GM10847 (cell line): ENCODE results near the gene CLCN6.

Experiments
- POLR2A ChIP-seq: IDR thresholded peaks from 2 replicates; pipeline ENCODE4 v1.6.1; 2011; ENCODE audit not compliant: insufficient read length; ENCODE audit errors: extremely low read depth

Gene CLCN6

DNA sequence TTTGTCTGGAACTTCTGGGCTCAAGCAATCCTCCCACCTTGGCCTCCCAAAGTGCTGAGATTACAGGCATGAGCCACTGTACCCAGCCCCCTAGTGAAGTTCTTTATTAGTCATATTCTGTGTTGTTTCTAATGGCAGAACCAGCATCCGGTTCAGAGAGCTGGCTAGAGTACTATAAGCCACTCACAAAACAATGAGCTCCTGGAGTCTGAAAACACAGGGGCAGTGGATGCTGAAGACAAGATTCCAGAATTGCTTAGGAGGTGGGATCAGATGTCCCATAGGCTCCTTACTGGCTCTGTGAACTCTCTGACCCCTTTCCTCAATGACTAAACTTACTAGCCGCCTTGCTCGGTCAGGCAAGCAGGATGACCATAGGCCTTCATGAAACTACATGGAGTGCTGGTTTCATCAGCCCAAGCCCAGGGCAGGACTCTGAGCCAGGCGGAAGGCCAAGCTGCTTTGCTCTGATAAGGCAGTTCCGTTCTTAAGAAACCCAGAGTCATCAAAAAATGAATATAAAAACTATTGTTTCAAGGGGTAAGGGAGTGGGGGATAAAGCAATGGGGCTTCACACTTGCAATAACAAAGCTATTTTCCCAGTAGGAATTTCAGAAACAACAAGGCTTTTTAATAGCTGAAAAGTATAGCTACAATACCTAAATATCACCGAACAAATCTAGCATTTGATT lies 8.3 kb upstream of the CLCN6 start:
- no peak for TF ChIP-seq POLR2A

DNA sequence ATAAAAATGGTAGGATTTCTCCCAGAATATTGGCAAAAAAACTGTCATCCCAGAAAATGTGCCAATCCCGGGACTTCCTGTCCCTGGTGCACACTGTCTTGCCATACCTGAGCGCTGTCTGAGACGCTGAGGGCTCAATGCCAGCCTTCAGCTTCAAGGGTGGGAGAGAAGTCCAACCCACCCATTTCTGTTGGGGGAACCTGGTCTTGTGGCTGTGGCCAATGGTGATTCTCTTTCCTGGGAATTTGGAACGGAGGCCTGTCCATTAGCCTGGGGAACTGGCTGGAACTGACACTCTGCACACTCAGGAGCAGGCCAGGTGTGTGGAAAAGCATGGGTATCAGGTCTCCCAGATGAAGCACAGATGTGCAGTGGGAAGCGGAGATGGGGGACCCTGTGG lies 6.9 kb upstream of the CLCN6 start:
- no peak for TF ChIP-seq POLR2A

GRCh38 chr1:11799896-11800295 lies 6.1 kb upstream of the CLCN6 start:
- TF ChIP-seq POLR2A, result no peak

DNA sequence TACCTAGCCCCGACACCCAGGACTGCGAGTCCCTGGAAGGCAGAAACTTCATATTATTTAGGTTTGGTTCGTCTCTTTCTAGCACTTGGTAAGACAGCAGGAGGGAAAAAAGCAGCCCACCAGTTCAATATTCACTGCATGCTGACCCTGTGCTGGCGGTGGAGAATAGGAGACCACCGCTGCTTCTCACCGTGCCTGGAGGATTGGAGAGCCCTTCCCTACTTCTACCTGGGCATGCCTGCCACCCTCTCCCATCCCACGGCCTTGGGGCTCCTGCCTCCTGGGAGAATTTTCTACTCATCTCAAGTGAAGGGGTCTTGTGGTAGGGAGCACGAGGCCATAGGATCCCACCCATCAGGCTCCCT lies 5.6 kb upstream of the CLCN6 start:
- TF ChIP-seq POLR2A, result no peak

DNA sequence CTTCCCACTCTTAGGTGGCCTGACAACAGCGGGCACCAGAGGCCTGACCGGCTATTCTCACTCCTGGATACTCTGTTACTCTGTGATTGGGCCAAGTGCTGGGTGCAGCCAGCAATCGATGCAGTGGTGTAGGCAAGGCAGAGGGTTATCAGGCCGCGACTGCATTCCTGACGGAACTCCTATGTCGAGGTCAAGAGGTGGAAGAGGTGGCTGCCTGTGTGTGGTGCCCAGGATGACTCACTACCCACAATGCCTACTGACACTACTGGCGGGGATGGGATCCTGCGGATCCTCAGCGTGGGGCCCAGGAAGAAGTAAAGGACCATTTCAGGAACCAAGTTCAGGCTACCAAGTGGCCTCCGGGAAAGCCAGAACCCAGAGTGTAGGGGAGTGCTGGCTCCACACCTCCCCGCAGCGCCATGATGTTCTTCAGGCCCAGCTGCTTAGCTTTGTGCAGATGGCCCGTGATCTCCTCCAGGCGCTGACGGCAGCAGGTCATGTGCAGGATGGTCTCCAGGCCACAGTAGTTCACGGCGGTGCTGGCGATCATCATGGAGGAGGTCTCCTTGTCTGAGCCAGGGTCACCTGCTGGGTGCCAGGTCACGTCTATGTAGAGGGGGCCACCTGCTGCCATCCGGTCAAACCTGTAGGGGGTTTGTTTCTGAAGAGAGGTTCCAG lies 5.1 kb upstream of the CLCN6 start:
- TF ChIP-seq POLR2A, result no peak

DNA sequence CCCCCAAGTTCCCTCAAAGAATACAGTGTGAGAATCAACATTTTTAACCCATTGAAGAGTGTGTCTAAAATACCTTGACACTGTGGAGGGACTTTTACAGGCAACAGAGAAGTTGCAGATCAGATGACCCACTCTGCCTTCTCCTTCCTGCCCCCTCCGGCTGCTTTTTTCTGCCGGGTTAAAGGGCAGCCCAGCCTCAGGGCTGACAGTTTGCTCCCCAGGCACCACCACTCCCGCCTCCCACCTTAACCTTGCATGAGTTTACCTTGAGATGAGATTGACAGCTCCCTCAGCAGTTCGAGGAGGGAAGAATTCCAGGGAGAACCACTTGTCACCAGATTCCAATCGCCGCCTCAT lies 3.4 kb upstream of the CLCN6 start:
- no peak for TF ChIP-seq POLR2A

- TF ChIP-seq POLR2A, result no peak
Observed at GRCh38 chr1:11802973-11803885, 2.8 kb upstream of the CLCN6 start.

- TF ChIP-seq POLR2A, result no peak
Observed at GRCh38 chr1:11804666-11805421, 1.1 kb upstream of the CLCN6 start.

DNA sequence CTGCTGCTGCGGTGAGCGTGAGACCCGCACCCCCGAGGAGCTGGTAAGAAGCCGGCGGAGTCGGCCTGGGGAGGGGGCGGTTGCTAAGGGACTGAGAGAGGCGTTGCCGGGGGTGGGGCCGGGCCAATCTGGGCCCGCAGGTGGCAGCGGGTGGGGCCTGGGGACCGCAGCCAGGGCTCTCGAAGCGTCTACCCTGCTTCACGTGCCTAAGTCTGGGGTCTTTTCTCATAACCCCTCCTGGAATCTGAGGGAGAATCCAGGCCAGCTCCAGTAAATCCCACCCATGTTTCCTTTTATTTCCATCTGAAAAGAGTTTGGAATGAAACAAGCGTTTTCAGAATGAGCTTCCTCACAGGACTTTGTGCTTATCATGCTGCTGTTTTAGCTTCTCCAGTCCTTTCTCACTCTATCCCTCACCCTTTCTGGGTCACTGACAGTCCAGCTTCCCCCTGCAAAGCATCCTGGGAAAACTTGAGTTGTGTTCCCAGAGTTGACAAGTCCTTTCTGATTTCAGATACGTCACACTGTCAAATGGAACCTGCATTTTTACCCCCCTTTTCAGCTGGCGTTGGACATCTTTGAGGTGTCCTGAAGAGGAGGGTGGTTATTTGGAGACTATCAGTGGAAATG lies 431 bp downstream of the CLCN6 start:
- TF ChIP-seq POLR2A, result no peak

DNA sequence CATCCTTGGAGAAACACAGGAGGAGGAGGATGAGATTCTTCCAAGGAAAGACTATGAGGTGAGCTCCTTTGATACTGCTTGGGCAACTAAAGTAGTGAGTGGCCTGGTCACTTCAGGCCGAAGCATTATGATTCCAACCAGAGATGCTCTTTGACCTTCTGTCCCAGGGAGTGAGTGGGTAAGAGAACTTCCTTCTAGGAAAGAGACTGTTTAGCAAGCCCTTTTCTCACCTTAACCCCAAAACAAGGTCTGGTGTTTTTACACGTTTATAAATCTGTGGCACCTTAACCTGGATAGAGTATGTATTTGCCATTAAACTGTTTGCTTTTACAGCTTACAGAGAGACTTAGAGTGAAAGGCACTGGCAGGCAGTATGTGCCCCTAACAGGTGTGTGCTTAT lies 1.1 kb downstream of the CLCN6 start:
- no peak for TF ChIP-seq POLR2A

DNA sequence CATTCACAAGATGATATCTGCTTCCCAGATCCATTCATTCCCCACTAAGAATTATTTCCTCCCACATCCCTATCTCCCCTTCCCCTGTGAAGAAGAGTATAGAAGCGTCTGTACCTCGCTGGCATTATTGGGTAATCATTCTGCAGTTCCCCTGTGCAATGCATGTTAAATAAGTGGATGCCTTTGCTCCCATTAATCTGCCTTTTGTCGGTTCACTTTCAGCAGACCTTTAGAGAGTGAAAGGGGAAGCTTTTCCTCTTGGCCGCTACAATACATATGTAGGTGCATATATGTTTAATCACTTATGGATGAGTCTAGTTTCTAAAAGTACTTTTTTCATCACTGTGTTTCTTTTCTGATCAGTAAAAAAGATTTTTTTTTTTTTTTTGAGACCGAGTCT lies 7.0 kb downstream of the CLCN6 start:
- TF ChIP-seq POLR2A, result no peak

DNA sequence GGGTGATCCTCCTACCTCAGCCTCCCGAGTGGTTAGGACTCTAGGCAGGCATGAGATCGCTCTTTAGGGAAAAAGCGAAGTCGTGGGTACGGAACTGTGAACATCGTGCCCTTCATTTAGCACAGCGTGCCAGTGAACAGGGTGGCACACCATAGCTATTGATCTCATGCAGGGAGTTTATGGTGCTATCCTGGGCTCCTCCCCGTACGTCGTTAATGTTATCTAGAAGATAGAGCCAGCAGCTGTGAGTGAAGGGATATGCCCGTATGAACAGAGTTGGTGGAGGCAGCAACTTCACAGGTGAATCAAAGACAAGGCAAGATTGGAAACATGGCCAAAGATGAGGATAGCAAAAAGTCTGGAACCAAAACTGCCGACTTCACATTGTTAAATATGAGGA lies 11.2 kb downstream of the CLCN6 start:
- TF ChIP-seq POLR2A, result no peak

- no peak for TF ChIP-seq POLR2A
Observed at GRCh38 chr1:11822091-11822490, 16.1 kb downstream of the CLCN6 start.

DNA sequence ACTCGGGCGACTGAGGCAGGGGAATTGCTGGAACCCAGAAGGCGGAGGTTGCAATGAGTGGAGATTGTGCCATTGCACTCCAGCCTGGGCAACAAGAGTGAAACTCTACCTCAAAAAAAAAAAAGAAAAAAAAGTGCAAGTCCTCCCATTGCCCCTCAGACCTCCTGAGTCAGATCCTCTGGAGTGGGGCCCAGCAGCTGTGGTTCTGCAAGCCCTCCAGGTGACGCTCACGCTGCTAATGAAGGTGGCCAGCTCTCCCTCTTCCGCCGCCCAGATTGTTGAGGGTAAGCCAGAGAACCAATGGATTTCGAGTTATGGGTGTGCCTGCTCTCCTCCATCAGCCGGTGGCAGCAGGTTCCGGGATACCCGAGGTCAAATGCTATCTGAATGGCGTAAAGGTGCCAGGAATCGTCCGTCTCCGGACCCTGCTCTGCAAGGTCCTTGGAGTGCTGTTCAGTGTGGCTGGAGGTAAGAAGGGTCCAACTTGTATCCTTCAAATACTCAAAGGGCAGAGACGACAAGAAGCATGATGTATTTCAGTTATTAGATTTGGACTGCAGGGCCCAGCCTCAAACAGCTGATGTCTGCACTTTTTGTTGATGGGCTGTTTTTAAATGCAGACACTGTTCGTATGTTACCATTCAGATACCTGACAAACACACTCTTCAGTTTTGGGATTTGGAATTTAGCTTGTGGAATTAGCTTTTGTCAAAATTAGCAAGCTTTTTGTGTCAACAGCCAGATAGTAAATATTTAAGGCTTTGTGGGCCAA lies 17.6 kb downstream of the CLCN6 start:
- no peak for TF ChIP-seq POLR2A

DNA sequence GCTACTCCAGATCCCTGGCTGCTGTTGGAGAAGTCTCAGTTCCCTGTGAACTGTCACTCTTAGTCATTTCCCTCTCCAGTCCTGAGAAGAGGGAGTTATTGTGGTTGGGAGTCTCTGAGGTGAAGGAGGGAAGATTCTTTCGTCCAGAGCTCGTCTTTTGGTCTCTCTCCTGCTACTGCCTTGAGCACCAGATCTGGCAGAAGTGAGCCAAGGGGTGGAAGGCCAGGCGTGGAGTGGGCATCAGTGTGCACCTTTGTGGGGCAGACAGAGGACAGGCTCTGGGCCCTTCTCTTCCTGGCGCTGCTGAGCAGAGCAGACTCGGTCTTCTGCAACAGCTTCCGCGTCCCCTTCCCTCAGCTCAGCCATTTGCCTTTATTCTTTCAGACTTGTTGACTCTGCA lies 19.1 kb downstream of the CLCN6 start:
- TF ChIP-seq POLR2A, result no peak

GRCh38 chr1:11826946-11827345 lies 21.0 kb downstream of the CLCN6 start:
- TF ChIP-seq POLR2A, result no peak
